Measurements from ENCODE around the gene RNU1-2.
A peak's percentile ranks its signal among the peaks of the same experiment; 100 is the strongest.
"Not testable (repeated sequence)": the region's sequence is repeated elsewhere in the genome, so short reads cannot be mapped to it uniquely, and the experiment has no call there.

The RNU1-2 gene

GRCh38 chr1:16907870-16908758 lies 12.3 kb downstream of the RNU1-2 start:
- DNase-seq (ENCODE audit: low read depth in 1 of 2, low spot score in 1 of 2): no peak

- DNase-seq (ENCODE audit: low read depth in 1 of 2, low spot score in 1 of 2): not testable (repeated sequence)
Measured at GRCh38 chr1:16911851-16912721, 16.3 kb downstream of the RNU1-2 start.

GRCh38 chr1:16912742-16913141 lies 17.0 kb downstream of the RNU1-2 start:
- not testable (repeated sequence) for DNase-seq (ENCODE audit: low read depth in 1 of 2, low spot score in 1 of 2)

GRCh38 chr1:16913181-16913832 lies 17.5 kb downstream of the RNU1-2 start:
- no peak for DNase-seq (ENCODE audit: low read depth in 1 of 2, low spot score in 1 of 2)

- peak; percentile 98 for DNase-seq (ENCODE audit: low read depth in 1 of 2, low spot score in 1 of 2)
Measured at GRCh38 chr1:16913833-16914662, 18.3 kb downstream of the RNU1-2 start.

GRCh38 chr1:16914928-16915626 lies 19.3 kb downstream of the RNU1-2 start:
- not testable (repeated sequence) for DNase-seq (ENCODE audit: low read depth in 1 of 2, low spot score in 1 of 2)

GRCh38 chr1:16915627-16915973 lies 19.8 kb downstream of the RNU1-2 start:
- DNase-seq (ENCODE audit: low read depth in 1 of 2, low spot score in 1 of 2): no peak

GRCh38 chr1:16916036-16916880 lies 20.5 kb downstream of the RNU1-2 start:
- DNase-seq (ENCODE audit: low read depth in 1 of 2, low spot score in 1 of 2): not testable (repeated sequence)

- no peak for DNase-seq (ENCODE audit: low read depth in 1 of 2, low spot score in 1 of 2)
Measured at GRCh38 chr1:16918371-16918770, 22.6 kb downstream of the RNU1-2 start.

GRCh38 chr1:16918936-16919665 lies 23.3 kb downstream of the RNU1-2 start:
- DNase-seq (ENCODE audit: low read depth in 1 of 2, low spot score in 1 of 2): not testable (repeated sequence)

- DNase-seq (ENCODE audit: low read depth in 1 of 2, low spot score in 1 of 2): no peak
Measured at GRCh38 chr1:16920951-16921350, 25.2 kb downstream of the RNU1-2 start.

GRCh38 chr1:16921391-16922185 lies 25.8 kb downstream of the RNU1-2 start, which contains the start of gene CROCC:
Gene CROCC (plus strand): TSS chr1:16921931. CDS start chr1:16922019, 88 bp downstream.
- peak in 1 of 2 donors; percentile 18 for DNase-seq (ENCODE audit: low read depth in 1 of 2, low spot score in 1 of 2)

- DNase-seq (ENCODE audit: low read depth in 1 of 2, low spot score in 1 of 2): no peak
Measured at GRCh38 chr1:16922466-16922865, 26.7 kb downstream of the RNU1-2 start.

- DNase-seq (ENCODE audit: low read depth in 1 of 2, low spot score in 1 of 2): no peak
Measured at GRCh38 chr1:16922885-16923431, 27.2 kb downstream of the RNU1-2 start.

GRCh38 chr1:16924216-16924918 lies 28.6 kb downstream of the RNU1-2 start:
- no peak for DNase-seq (ENCODE audit: low read depth in 1 of 2, low spot score in 1 of 2)

- DNase-seq (ENCODE audit: low read depth in 1 of 2, low spot score in 1 of 2): no peak
Measured at GRCh38 chr1:16924919-16925477, 29.2 kb downstream of the RNU1-2 start.

Data from stimulated activated CD4-positive, alpha-beta T cell treated with anti-CD3 and anti-CD28 coated beads, Interleukin-15, amount 100 ng/mL, for 1 hour (primary cell).